ENCODE measurements around the gene PHKA2. TPM values are rescaled to one million over a fixed set of nuclear protein-coding genes. Genes with fewer than 3 reads are reported as not detected.

PHKA2 gene
- total and polyA plus RNA-seq, 10 of the 15 experiments (the other 5 are each of a cell fraction or from before 2014, with no cell fraction given), result 1.4 to 25.6 (median 15.4) TPM

DNA sequence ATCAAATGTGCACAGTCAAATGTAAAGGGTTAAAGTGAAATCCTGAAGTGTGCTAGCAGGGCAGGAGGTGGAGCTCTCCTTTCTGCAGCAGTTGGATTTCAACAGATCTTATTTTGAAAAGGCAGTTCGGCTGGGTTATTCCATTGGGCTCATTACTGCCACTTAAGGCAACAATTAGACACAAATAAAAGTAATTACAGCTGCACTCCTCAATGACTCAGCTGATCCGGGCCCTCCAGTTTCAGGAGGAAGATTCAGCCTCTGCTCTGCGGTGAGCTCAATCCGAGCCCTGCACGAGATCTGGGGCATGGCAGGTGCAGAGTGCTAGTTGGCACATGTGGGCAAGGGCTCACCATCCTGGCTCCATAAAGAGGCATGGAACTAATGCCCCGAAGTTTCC lies 85.4 kb downstream of the PHKA2 start:
- H3K27me3 ChIP-seq (replicated peaks in 1 of 2; ENCODE audit: control insufficient read depth in 2 of 2, insufficient read depth in 2 of 2, low read length in 1 of 2), result no peaks in the 10 kb centered on the region
- no peak overlapping the region for H2AFZ ChIP-seq (ENCODE audit: control insufficient read depth, low read depth, low read length)
- no peak for FAIRE-seq
- BruUV-seq (replicated peaks), result no TSS peak
- H3K4me2 ChIP-seq (ENCODE audit: control insufficient read depth, insufficient read depth), result no peak overlapping the region
- SMC1A ChIA-PET (ENCODE audit: uncharacterized antibody, unreplicated experiment), result interaction anchor here (1.0 kb wide), 1 partner anchor 506 kb away, joined by 3 read pairs; no protein-coding TSS in a partner anchor
- WGBS (ENCODE audit: insufficient coverage, insufficient replicate concordance, low lambda C conversion rate, missing lambda C conversion rate), result 67% methylated on average over 6 of the region's 6 CpGs
- no peak for DNase-seq (ENCODE audit: low read depth, low spot score)
- no peak for ATAC-seq
- H3K9me3 ChIP-seq (replicated peaks; ENCODE audit: control insufficient read depth, insufficient read depth, low read length), result no peaks in the 10 kb centered on the region
- H4K20me1 ChIP-seq (ENCODE audit: control insufficient read depth, insufficient read depth), result no peaks in the 10 kb centered on the region
- no peaks in the 10 kb centered on the region; a peak in 1 of 4 replicates for H3K36me3 ChIP-seq (ENCODE audit: control insufficient read depth in 2 of 2, insufficient read depth in 2 of 2, low read length in 1 of 2)
- TF ChIP-seq, protein P1, sequence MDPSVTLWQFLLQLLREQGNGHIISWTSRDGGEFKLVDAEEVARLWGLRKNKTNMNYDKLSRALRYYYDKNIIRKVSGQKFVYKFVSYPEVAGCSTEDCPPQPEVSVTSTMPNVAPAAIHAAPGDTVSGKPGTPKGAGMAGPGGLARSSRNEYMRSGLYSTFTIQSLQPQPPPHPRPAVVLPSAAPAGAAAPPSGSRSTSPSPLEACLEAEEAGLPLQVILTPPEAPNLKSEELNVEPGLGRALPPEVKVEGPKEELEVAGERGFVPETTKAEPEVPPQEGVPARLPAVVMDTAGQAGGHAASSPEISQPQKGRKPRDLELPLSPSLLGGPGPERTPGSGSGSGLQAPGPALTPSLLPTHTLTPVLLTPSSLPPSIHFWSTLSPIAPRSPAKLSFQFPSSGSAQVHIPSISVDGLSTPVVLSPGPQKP (IDR thresholded peaks at IDR 0.05; ENCODE audit: low read depth, low read length), result no peak
- TF ChIP-seq ESRRA (IDR thresholded peaks at IDR 0.05; ENCODE audit: low read length) (no peak), MTA3 (IDR thresholded peaks at IDR 0.05; ENCODE audit: borderline replicate concordance, low read length) (no peak), HCFC1 (IDR thresholded peaks at IDR 0.05; ENCODE audit: low read length) (no peak), ZBED1 (IDR thresholded peaks at IDR 0.05; ENCODE audit: borderline replicate concordance) (no peak), DPF2 (IDR thresholded peaks at IDR 0.05) (no peak)
- TF ChIP-seq, protein P2, sequence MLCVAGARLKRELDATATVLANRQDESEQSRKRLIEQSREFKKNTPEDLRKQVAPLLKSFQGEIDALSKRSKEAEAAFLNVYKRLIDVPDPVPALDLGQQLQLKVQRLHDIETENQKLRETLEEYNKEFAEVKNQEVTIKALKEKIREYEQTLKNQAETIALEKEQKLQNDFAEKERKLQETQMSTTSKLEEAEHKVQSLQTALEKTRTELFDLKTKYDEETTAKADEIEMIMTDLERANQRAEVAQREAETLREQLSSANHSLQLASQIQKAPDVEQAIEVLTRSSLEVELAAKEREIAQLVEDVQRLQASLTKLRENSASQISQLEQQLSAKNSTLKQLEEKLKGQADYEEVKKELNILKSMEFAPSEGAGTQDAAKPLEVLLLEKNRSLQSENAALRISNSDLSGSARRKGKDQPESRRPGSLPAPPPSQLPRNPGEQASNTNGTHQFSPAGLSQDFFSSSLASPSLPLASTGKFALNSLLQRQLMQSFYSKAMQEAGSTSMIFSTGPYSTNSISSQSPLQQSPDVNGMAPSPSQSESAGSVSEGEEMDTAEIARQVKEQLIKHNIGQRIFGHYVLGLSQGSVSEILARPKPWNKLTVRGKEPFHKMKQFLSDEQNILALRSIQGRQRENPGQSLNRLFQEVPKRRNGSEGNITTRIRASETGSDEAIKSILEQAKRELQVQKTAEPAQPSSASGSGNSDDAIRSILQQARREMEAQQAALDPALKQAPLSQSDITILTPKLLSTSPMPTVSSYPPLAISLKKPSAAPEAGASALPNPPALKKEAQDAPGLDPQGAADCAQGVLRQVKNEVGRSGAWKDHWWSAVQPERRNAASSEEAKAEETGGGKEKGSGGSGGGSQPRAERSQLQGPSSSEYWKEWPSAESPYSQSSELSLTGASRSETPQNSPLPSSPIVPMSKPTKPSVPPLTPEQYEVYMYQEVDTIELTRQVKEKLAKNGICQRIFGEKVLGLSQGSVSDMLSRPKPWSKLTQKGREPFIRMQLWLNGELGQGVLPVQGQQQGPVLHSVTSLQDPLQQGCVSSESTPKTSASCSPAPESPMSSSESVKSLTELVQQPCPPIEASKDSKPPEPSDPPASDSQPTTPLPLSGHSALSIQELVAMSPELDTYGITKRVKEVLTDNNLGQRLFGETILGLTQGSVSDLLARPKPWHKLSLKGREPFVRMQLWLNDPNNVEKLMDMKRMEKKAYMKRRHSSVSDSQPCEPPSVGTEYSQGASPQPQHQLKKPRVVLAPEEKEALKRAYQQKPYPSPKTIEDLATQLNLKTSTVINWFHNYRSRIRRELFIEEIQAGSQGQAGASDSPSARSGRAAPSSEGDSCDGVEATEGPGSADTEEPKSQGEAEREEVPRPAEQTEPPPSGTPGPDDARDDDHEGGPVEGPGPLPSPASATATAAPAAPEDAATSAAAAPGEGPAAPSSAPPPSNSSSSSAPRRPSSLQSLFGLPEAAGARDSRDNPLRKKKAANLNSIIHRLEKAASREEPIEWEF (IDR thresholded peaks at IDR 0.05; ENCODE audit: insufficient replicate concordance, low read depth, low read length), result no peak
- no peaks in the 10 kb centered on the region for H3K4me1 ChIP-seq (ENCODE audit: control insufficient read depth, insufficient read depth, low read length)
- in situ Hi-C loops (cut with MboI), result loop anchor here (10.0 kb wide), 1 partner anchor 504 kb away; no protein-coding TSS in a partner anchor
- no peak overlapping the region for H3K4me3 ChIP-seq
- RAD21 ChIA-PET (ENCODE audit: unreplicated experiment), result interaction anchor here (1.0 kb wide), 1 partner anchor 12 kb away, joined by 4 read pairs; no protein-coding TSS in a partner anchor
- CTCF ChIA-PET, result interaction anchor here (0.7 to 1.5 kb wide), 2 partner anchors 12 to 479 kb away, joined by 3 read pairs; no protein-coding TSS in a partner anchor
- no peaks in the 10 kb centered on the region for H3K79me2 ChIP-seq (ENCODE audit: control insufficient read depth, insufficient read depth, low read length)
- POLR2A ChIA-PET, result no interaction called here
- intact Hi-C loops (cut with micrococcal nuclease; ENCODE audit: unreplicated experiment), result no loop called here
- H3K27ac ChIP-seq (ENCODE audit: control insufficient read depth, insufficient read depth), result no peak overlapping the region
- H3K9ac ChIP-seq (ENCODE audit: control insufficient read depth, insufficient read depth, low read length), result no peak overlapping the region

Measured in GM12878 (cell line).